H1 (cell line): ENCODE measurements around the gene PCSK4. TPM values are rescaled to one million over a fixed set of nuclear protein-coding genes. Genes with fewer than 3 reads are reported as not detected.
"Not testable (repeated sequence)": the region's sequence is repeated elsewhere in the genome, so short reads cannot be mapped to it uniquely, and the experiment has no call there.

ENCODE experiments used
- CTCF ChIA-PET: fragments of 300-600 bp; sonication (Branson Sonifier 250); formaldehyde crosslinking; loops from one replicate; lab custom pipeline; 2021; ENCODE audit not compliant: partially characterized antibody; lab: Charles Lee
- POLR2A ChIA-PET: fragments of 300-600 bp; sonication (Branson Sonifier 250); formaldehyde crosslinking; loops from one replicate; lab custom pipeline; 2021; ENCODE audit warnings: inconsistent platforms; ENCODE audit not compliant: partially characterized antibody; lab: Charles Lee
- DNase-seq, 2 experiments: peaks; one replicate each; pipeline versions ENCODE4 v3.0.0 to v3.0.0-alpha.2; 2010 to 2022; ENCODE audit warnings: low spot score in 2 of 2, low read depth in 1 of 2, mixed read lengths in 1 of 2
- FAIRE-seq: peaks from 2 replicates; lab custom pipeline; 2011; peaks lifted over from hg19 to GRCh38; lab: Jason Lieb, UNC
- H2AFZ ChIP-seq: 2 replicates; pipeline ENCODE4 v1.8.1; 2012; ENCODE audit warnings: low read length, inconsistent platforms
- H2AK5ac ChIP-seq: 2 replicates; pipeline ENCODE4 v1.6.1; 2013; ENCODE audit warnings: low read depth, low read length
- H2BK120ac ChIP-seq: replicated peaks from 2 replicates; pipeline ENCODE3; 2013; ENCODE audit warnings: low read depth, low read length, inconsistent platforms
- H2BK12ac ChIP-seq: 2 replicates; pipeline ENCODE4 v1.6.1; 2013; ENCODE audit warnings: low read depth, low read length
- H2BK15ac ChIP-seq: 2 replicates; pipeline ENCODE4 v1.6.1; 2013; ENCODE audit warnings: low read length
- H2BK20ac ChIP-seq: 2 replicates; pipeline ENCODE4 v1.6.1; 2013; ENCODE audit warnings: low read length
- H2BK5ac ChIP-seq: 2 replicates; pipeline ENCODE4 v1.6.1; 2013; ENCODE audit warnings: low read depth, low read length
- H3K14ac ChIP-seq: 2 replicates; pipeline ENCODE4 v1.6.1; 2013; ENCODE audit warnings: inconsistent platforms; ENCODE audit not compliant: insufficient read length
- H3K18ac ChIP-seq: 2 replicates; pipeline ENCODE4 v1.6.1; 2013; ENCODE audit warnings: low read length; ENCODE audit errors: extremely low read depth
- H3K23ac ChIP-seq: 2 replicates; pipeline ENCODE4 v1.6.1; 2013; ENCODE audit warnings: inconsistent platforms; ENCODE audit not compliant: insufficient read length
- H3K23me2 ChIP-seq: 2 replicates; pipeline ENCODE4 v1.6.1; 2013; ENCODE audit warnings: low read depth, low read length
- H3K27ac ChIP-seq: 2 replicates; pipeline ENCODE4 v1.6.1; 2011; ENCODE audit warnings: low read depth, low read length, inconsistent platforms
- H3K27me3 ChIP-seq, 4 experiments: replicated peaks in 1 of 4; 1 replicate in 1 of 4; 2 replicates in 3 of 4; pipeline versions ENCODE4 v1.6.1 to v1.8.1; 2011 to 2013; ENCODE audit warnings: low read length in 3 of 4, mild to moderate bottlenecking in 3 of 4, inconsistent platforms in 2 of 4, mixed read lengths in 2 of 4, moderate library complexity in 1 of 4; ENCODE audit not compliant: control insufficient read depth in 3 of 4, insufficient read depth in 3 of 4; ENCODE audit errors: extremely low read depth in 1 of 4
- H3K36me3 ChIP-seq, 4 experiments: 2 replicates each; pipeline versions ENCODE4 v1.6.1 to v1.8.1; 2011 to 2013; ENCODE audit warnings: mild to moderate bottlenecking in 4 of 4, low read length in 3 of 4, moderate library complexity in 2 of 4, control low read depth in 1 of 4, inconsistent platforms in 1 of 4; ENCODE audit not compliant: insufficient read depth in 4 of 4, control insufficient read depth in 2 of 4
- H3K4ac ChIP-seq: replicated peaks from 2 replicates; pipeline ENCODE3; 2013; ENCODE audit warnings: low read length, low read depth, mixed read lengths, inconsistent platforms; ENCODE audit not compliant: insufficient read length
- H3K4me1 ChIP-seq, 4 experiments: replicated peaks in 1 of 4; 1 replicate in 1 of 4; 2 replicates in 3 of 4; pipeline versions ENCODE4 v1.6.1 to v1.8.1; 2011 to 2013; ENCODE audit warnings: low read length in 3 of 4, inconsistent platforms in 2 of 4, mixed read lengths in 1 of 4; ENCODE audit not compliant: insufficient read depth in 4 of 4, control insufficient read depth in 3 of 4
- H3K4me2 ChIP-seq, 2 experiments: 2 replicates each; pipeline versions ENCODE4 v1.6.1 to v1.8.1; 2011 to 2013; ENCODE audit warnings: low read depth in 2 of 2, low read length in 2 of 2, control low read depth in 1 of 2, inconsistent platforms in 1 of 2, mild to moderate bottlenecking in 1 of 2; ENCODE audit not compliant: insufficient read depth in 1 of 2
- H3K4me3 ChIP-seq, 4 experiments: fragments of 200-600, 300-600 bp in 1 of 4; sonication (generic), shearing (Covaris generic), sonication (Bioruptor Twin) in 1 of 4; 2 replicates each; pipeline versions ENCODE4 v1.5.1 to v1.8.1; 2011 to 2016; ENCODE audit warnings: low read length in 4 of 4, low read depth in 3 of 4, control low read depth in 2 of 4, inconsistent platforms in 2 of 4, mild to moderate bottlenecking in 2 of 4, mixed read lengths in 1 of 4, moderate library complexity in 1 of 4; ENCODE audit not compliant: insufficient read depth in 2 of 4; ENCODE audit errors: extremely low read depth in 1 of 4
- H3K56ac ChIP-seq: replicated peaks from 2 replicates; pipeline ENCODE3; 2013; ENCODE audit warnings: low read depth, mild to moderate bottlenecking, mixed read lengths, low read length, inconsistent platforms; ENCODE audit not compliant: insufficient read length
- H3K79me1 ChIP-seq: 2 replicates; pipeline ENCODE4 v1.6.1; 2013; ENCODE audit warnings: low read depth, low read length, control low read depth
- H3K79me2 ChIP-seq, 2 experiments: 2 replicates each; pipeline versions ENCODE4 v1.6.1 to v1.8.1; 2012 to 2013; ENCODE audit warnings: low read length in 2 of 2, mild to moderate bottlenecking in 2 of 2, inconsistent platforms in 1 of 2; ENCODE audit not compliant: insufficient read depth in 2 of 2, control insufficient read depth in 1 of 2
- H3K9ac ChIP-seq, 4 experiments: replicated peaks in 1 of 4; 1 replicate in 1 of 4; 2 replicates in 3 of 4; pipeline versions ENCODE4 v1.6.1 to v1.8.1; 2011 to 2013; ENCODE audit warnings: low read depth in 3 of 4, low read length in 3 of 4, control low read depth in 2 of 4, mild to moderate bottlenecking in 2 of 4, moderate library complexity in 2 of 4, inconsistent platforms in 1 of 4; ENCODE audit errors: extremely low read depth in 1 of 4
- H3K9me3 ChIP-seq, 2 experiments: 2 replicates each; pipeline versions ENCODE4 v1.6.1 to v1.8.1; 2012 to 2013; ENCODE audit warnings: mild to moderate bottlenecking in 2 of 2, moderate library complexity in 2 of 2, control low read depth in 1 of 2, inconsistent platforms in 1 of 2, low read depth in 1 of 2, low read length in 1 of 2, mixed read lengths in 1 of 2; ENCODE audit not compliant: insufficient read depth in 2 of 2
- H4K20me1 ChIP-seq, 2 experiments: replicated peaks in 1 of 2; 2 replicates each; pipeline versions ENCODE3 to v1.8.1; 2011 to 2013; ENCODE audit warnings: inconsistent platforms in 2 of 2, low read length in 2 of 2, mild to moderate bottlenecking in 1 of 2; ENCODE audit not compliant: insufficient read depth in 2 of 2, control insufficient read depth in 1 of 2
- H4K5ac ChIP-seq: 2 replicates; pipeline ENCODE4 v1.6.1; 2013; ENCODE audit warnings: low read length, low read depth, mixed read lengths, inconsistent platforms; ENCODE audit not compliant: insufficient read length
- H4K8ac ChIP-seq: 2 replicates; pipeline ENCODE4 v1.8.0; 2013; ENCODE audit warnings: mild to moderate bottlenecking, moderate library complexity, low read length, inconsistent platforms; ENCODE audit not compliant: insufficient read depth; ENCODE audit errors: extremely low read depth
- H4K91ac ChIP-seq: replicated peaks from 2 replicates; pipeline ENCODE3; 2013; ENCODE audit warnings: low read length, mixed read lengths, inconsistent platforms; ENCODE audit not compliant: insufficient read length
- WGBS, 2 experiments: shearing (Covaris generic) in 1 of 2; methylation state at CpG; one replicate each; pipeline versions ENCODE4 v1.1.6 to v1.1.7; 2013 to 2015; ENCODE audit warnings: low lambda C conversion rate in 2 of 2, mixed read lengths in 2 of 2, inconsistent platforms in 1 of 2, low coverage in 1 of 2, missing lambda C conversion rate in 1 of 2; ENCODE audit not compliant: insufficient replicate concordance in 2 of 2, insufficient coverage in 1 of 2, insufficient read length in 1 of 2; ENCODE audit errors: extremely low coverage in 1 of 2, missing lambda C conversion rate in 1 of 2; 5-methylcytosine and 5-hydroxymethylcytosine counted together
- polyA plus RNA-seq, 7 experiments: library from polyadenylated mRNA; depleted of rRNA in 3 of 7; stranded (reverse) in 5 of 7; unstranded in 2 of 7; fragments of >200 nt in 5 of 7; fragments of 200-250 nt in 2 of 7; gene quantifications; 1 replicate in 5 of 7; 2 replicates in 1 of 7; 4 replicates in 1 of 7; pipeline versions ENCODE4 v1.2.1 to v1.2.3, GENCODE V29; 2011 to 2013; ENCODE audit warnings: missing spikeins in 2 of 7, mixed read lengths in 2 of 7
- total RNA-seq: library from RNA; stranded (reverse); fragmentation: NEBNext Ultra II Directional; extraction: Animal tissue kit (Norgen Biotek cat#: 25700); gene quantifications from 2 replicates; pipeline ENCODE4 v1.2.1, GENCODE V29; 2021

Gene PCSK4
- total and polyA plus RNA-seq, 2 of the 8 experiments (the other 6 are each of a cell fraction or from before 2014, with no cell fraction given), result 9.8 to 10.7 TPM

DNA sequence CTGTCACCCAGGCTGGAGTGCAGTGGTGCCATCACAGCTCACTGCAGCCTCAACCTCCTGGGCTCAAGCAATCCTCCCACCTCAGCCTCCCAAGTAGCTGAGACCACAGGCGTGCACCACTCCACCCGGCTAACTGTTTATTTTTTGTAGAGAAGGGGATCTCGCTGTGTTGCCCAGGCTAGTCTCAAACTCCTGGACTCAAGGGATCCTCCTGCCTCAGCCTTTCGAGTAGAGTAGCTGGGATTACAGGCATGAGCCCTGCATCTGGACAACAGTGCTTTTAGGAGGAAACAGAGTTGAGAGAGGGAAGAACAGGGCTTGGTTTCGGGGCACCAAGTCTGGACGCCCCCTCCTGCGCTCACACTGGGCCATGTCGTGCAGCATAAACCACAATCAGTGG, 29.7 kb upstream of the PCSK4 start:
- not testable (repeated sequence) for H3K4me3 ChIP-seq, H4K91ac ChIP-seq, H3K18ac ChIP-seq, H4K20me1 ChIP-seq, H3K27ac ChIP-seq, H3K23ac ChIP-seq, H3K14ac ChIP-seq, H2BK20ac ChIP-seq, H3K9me3 ChIP-seq, H3K9ac ChIP-seq, H4K8ac ChIP-seq, H2AFZ ChIP-seq, FAIRE-seq, H3K4me2 ChIP-seq, H3K4ac ChIP-seq, H2BK120ac ChIP-seq, H3K23me2 ChIP-seq, H3K79me2 ChIP-seq, H2BK12ac ChIP-seq, H2AK5ac ChIP-seq, H2BK5ac ChIP-seq, H3K56ac ChIP-seq, H2BK15ac ChIP-seq, H3K79me1 ChIP-seq, H3K36me3 ChIP-seq, DNase-seq, H3K4me1 ChIP-seq, H4K5ac ChIP-seq
- H3K27me3 ChIP-seq, result peaks cover 12 to 25% (median 22%) of the 10 kb centered on the region in 4 experiments
- POLR2A ChIA-PET, result interaction anchor here (0.8 kb wide), 1 partner anchor 12 kb away, joined by 3 read pairs; no protein-coding TSS in a partner anchor
- CTCF ChIA-PET, result interaction anchor here (0.6 to 1.2 kb wide), 2 partner anchors 17 to 54 kb away, joined by 3 read pairs; no protein-coding TSS in a partner anchor
- WGBS, 2 experiments, result 82% methylated on average over 8 of the region's 8 CpGs; no CpG with 5 or more reads in 1 of the 2 experiments
